GM12878 (cell line): Measurements from ENCODE around the gene COL24A1. TPM values are rescaled to one million over a fixed set of nuclear protein-coding genes. Genes with fewer than 3 reads are reported as not detected.
A peak's percentile ranks its signal among the peaks of the same experiment; 100 is the strongest.

Experiments
- ATAC-seq: fragments of 200-7000 bp; cut with Tn5 transposase; 3 replicates; pipeline ENCODE4 v1.9.1; 2020; ENCODE audit warnings: mild to moderate bottlenecking, moderate library complexity
- BruUV-seq: library from RNA; stranded (reverse); fragments of 400-500 nt; replicated peaks from 2 replicates; lab custom pipeline; 2021; lab: Mats Ljungman, UMichigan
- CTCF ChIA-PET: fragments of 300-600 bp; sonication (Branson Sonifier 250); formaldehyde crosslinking; extraction: SDS; loops from one replicate; lab custom pipeline; 2021; ENCODE audit warnings: inconsistent platforms; lab: Yijun Ruan, JAX
- POLR2A ChIA-PET: fragments of 350-600 bp; formaldehyde crosslinking; extraction: SDS; loops from one replicate; lab custom pipeline; 2021; ENCODE audit warnings: inconsistent platforms; lab: Charles Lee
- RAD21 ChIA-PET: fragments of 300-600 bp; sonication (Branson Sonifier 250); formaldehyde crosslinking; loops from one replicate; lab custom pipeline; 2023; ENCODE audit warnings: antibody characterized with exemption; ENCODE audit not compliant: unreplicated experiment; lab: Charles Lee
- SMC1A ChIA-PET: fragments of 300-600 bp; sonication (Branson Sonifier 250); formaldehyde crosslinking; loops from one replicate; lab custom pipeline; 2023; ENCODE audit not compliant: unreplicated experiment, uncharacterized antibody; lab: Charles Lee
- DNase-seq: peaks from one replicate; pipeline ENCODE4 v3.0.0-alpha.2; 2011; ENCODE audit warnings: low read depth, low spot score
- FAIRE-seq: peaks from 3 replicates; lab custom pipeline; 2011; peaks lifted over from hg19 to GRCh38; lab: Jason Lieb, UNC
- H2AFZ ChIP-seq: 2 replicates; pipeline ENCODE4 v1.6.0; 2011; ENCODE audit warnings: low read depth, low read length, control low read depth; ENCODE audit not compliant: control insufficient read depth
- H3K27ac ChIP-seq: 2 replicates; pipeline ENCODE4 v1.5.1; 2011; ENCODE audit warnings: control low read depth; ENCODE audit not compliant: control insufficient read depth, insufficient read depth
- H3K27me3 ChIP-seq, 2 experiments: replicated peaks in 1 of 2; 2 replicates each; pipeline versions ENCODE4 v1.6.0 to v1.6.1; 2011; ENCODE audit warnings: low read length in 1 of 2; ENCODE audit not compliant: control insufficient read depth in 2 of 2, insufficient read depth in 2 of 2
- H3K36me3 ChIP-seq, 2 experiments: 2 replicates each; pipeline ENCODE4 v1.5.1; 2011; ENCODE audit warnings: low read length in 1 of 2; ENCODE audit not compliant: control insufficient read depth in 2 of 2, insufficient read depth in 2 of 2
- H3K4me1 ChIP-seq: 2 replicates; pipeline ENCODE4 v1.6.1; 2011; ENCODE audit warnings: mild to moderate bottlenecking, low read length, moderate library complexity, mixed read lengths; ENCODE audit not compliant: control insufficient read depth, insufficient read depth
- H3K4me2 ChIP-seq: 2 replicates; pipeline ENCODE4 v1.6.0; 2011; ENCODE audit warnings: control low read depth; ENCODE audit not compliant: control insufficient read depth, insufficient read depth
- H3K4me3 ChIP-seq: fragments of 200-600 bp; sonication (generic); 2 replicates; pipeline ENCODE4 v1.5.1; 2016
- H3K79me2 ChIP-seq: 2 replicates; pipeline ENCODE4 v1.6.0; 2011; ENCODE audit warnings: low read length; ENCODE audit not compliant: control insufficient read depth, insufficient read depth
- H3K9ac ChIP-seq: 2 replicates; pipeline ENCODE4 v1.8.0; 2011; ENCODE audit warnings: low read length, control low read depth, mixed read lengths; ENCODE audit not compliant: control insufficient read depth, insufficient read depth
- H3K9me3 ChIP-seq: replicated peaks from 3 replicates; pipeline ENCODE4 v1.5.1; 2011; ENCODE audit warnings: mild to moderate bottlenecking, low read length; ENCODE audit not compliant: control insufficient read depth, insufficient read depth
- H4K20me1 ChIP-seq: 2 replicates; pipeline ENCODE4 v1.6.0; 2011; ENCODE audit not compliant: control insufficient read depth, insufficient read depth
- CBX3 ChIP-seq: fragments of 200-600 bp; sonication (generic); IDR thresholded peaks from 2 replicates; pipeline ENCODE4 v1.6.1; 2016; ENCODE audit warnings: low read depth, borderline replicate concordance
- FOXK2 ChIP-seq: fragments of 450-650 bp; IDR thresholded peaks from 2 replicates; pipeline ENCODE4 v1.6.1; 2017; ENCODE audit warnings: mild to moderate bottlenecking, moderate library complexity
- HDGF ChIP-seq: fragments of 450-650 bp; IDR thresholded peaks from 2 replicates; pipeline ENCODE4 v1.6.1; 2016; ENCODE audit warnings: antibody characterized with exemption
- KDM1A ChIP-seq: fragments of 200-600 bp; sonication (generic); IDR thresholded peaks from 2 replicates; pipeline ENCODE4 v1.6.1; 2016; ENCODE audit warnings: borderline replicate concordance
- MYB ChIP-seq: fragments of 150-350 bp; IDR thresholded peaks from 2 replicates; pipeline ENCODE4 v1.6.1; 2014; ENCODE audit warnings: mild to moderate bottlenecking, low read depth, low read length, borderline replicate concordance
- PAX8 ChIP-seq: fragments of 450-650 bp; IDR thresholded peaks from 2 replicates; pipeline ENCODE4 v1.6.1; 2017; ENCODE audit warnings: mild to moderate bottlenecking, moderate library complexity
- RAD21 ChIP-seq: IDR thresholded peaks from 2 replicates; pipeline ENCODE4 v1.6.1; 2011; ENCODE audit warnings: mild to moderate bottlenecking, low read depth, low read length, moderate library complexity; ENCODE audit not compliant: insufficient read depth
- ZNF24 ChIP-seq: fragments of 450-650 bp; IDR thresholded peaks from 2 replicates; pipeline ENCODE4 v1.6.1; 2017; ENCODE audit warnings: antibody characterized with exemption, mild to moderate bottlenecking
- WGBS: methylation state at CpG from one replicate; pipeline ENCODE4 v1.1.6; 2016; ENCODE audit warnings: low lambda C conversion rate; ENCODE audit not compliant: insufficient replicate concordance, insufficient coverage; ENCODE audit errors: missing lambda C conversion rate; 5-methylcytosine and 5-hydroxymethylcytosine counted together
- in situ Hi-C: fragments of 300-500 bp; cut with MboI; formaldehyde crosslinking; loops from 9 replicates; pipeline ENCODE4 v1.14.3; 2018; ENCODE audit warnings: mixed read lengths
- intact Hi-C: fragments of 100-400 bp; cut with micrococcal nuclease; formaldehyde crosslinking; loops from one replicate; pipeline ENCODE4 v1.14.2; 2022; ENCODE audit not compliant: unreplicated experiment
- polyA plus RNA-seq, 11 experiments: library from polyadenylated mRNA; depleted of rRNA in 4 of 11; unstranded in 6 of 11; stranded (reverse) in 5 of 11; fragments of >200 nt; fragmentation: Nextera tagmentation in 4 of 11; fragmentation: Illumina TruSeq in 1 of 11; extraction: Ambion mirVana in 4 of 11; extraction: Trizol in 1 of 11; gene quantifications; 1 replicate in 1 of 11; 2 replicates in 10 of 11; pipeline versions ENCODE4 v1.2.1 to v1.2.3, GENCODE V29; 2011 to 2016; ENCODE audit warnings: inconsistent platforms in 2 of 11, missing spikeins in 2 of 11, low read depth in 1 of 11
- total RNA-seq, 4 experiments: library from RNA; depleted of rRNA in 3 of 4; stranded (reverse); fragments of >200 nt in 3 of 4; fragmentation: Illumina TruSeq in 1 of 4; extraction: Trizol in 1 of 4; gene quantifications; 2 replicates each; pipeline versions ENCODE4 v1.2.1 to v1.2.3, GENCODE V29; 2013 to 2021
- TF ChIP-seq, protein P1 (sequence below): fragments of 450-650 bp; conservative IDR thresholded peaks from 2 replicates; pipeline ENCODE4 v1.6.1; 2017; ENCODE audit warnings: mild to moderate bottlenecking, moderate library complexity
- TF ChIP-seq, protein P2 (sequence below): IDR thresholded peaks from 2 replicates; pipeline ENCODE4 v1.6.1; 2012; ENCODE audit warnings: low read depth, low read length, improper control_type of control experiment
- TF ChIP-seq, protein P3 (sequence below), 3 experiments: IDR thresholded peaks in 2 of 3; conservative IDR thresholded peaks in 1 of 3; 2 replicates each; pipeline ENCODE4 v1.5.1; 2011; ENCODE audit warnings: low read depth in 3 of 3, low read length in 3 of 3, mild to moderate bottlenecking in 3 of 3, control low read depth in 2 of 3, moderate library complexity in 2 of 3, inconsistent platforms in 1 of 3, mixed read lengths in 1 of 3; ENCODE audit not compliant: control insufficient read depth in 2 of 3, insufficient read depth in 1 of 3; ENCODE audit errors: extremely low read depth in 1 of 3

The COL24A1 gene
- total and polyA plus RNA-seq, 10 of the 15 experiments (the other 5 are each of a cell fraction or from before 2014, with no cell fraction given): 0.19 to 4.1 (median 2.0) TPM

DNA sequence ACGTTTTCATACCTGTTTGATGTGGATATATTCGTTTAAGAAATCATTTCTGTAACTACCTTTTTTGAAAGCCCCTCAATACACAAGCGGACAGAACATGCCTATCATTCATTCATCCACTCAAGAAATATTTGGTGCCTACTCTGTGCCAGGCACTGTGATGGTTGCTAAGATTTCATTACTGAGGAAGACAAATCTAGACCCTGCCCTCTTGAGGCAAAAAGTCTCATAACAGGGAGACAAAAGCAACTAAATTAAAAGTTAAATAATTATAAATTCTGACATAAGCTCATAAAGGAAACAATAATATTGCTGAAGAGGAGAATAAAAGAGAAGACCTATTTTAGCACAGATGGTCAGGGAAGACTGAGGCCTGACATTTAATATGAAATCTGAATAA, 244.8 kb downstream of the COL24A1 start:
- intact Hi-C loops: no loop called here
- Histone ChIP-seq H3K4me3 (no peak overlapping the region), H3K9me3 (no peaks in the 10 kb centered on the region), H3K9ac (no peak overlapping the region), H3K4me2 (no peak overlapping the region), H3K36me3 (no peaks in the 10 kb centered on the region), H3K27me3 (no peaks in the 10 kb centered on the region), H4K20me1 (no peaks in the 10 kb centered on the region), H3K27ac (no peak overlapping the region), H3K79me2 (no peaks in the 10 kb centered on the region), H3K4me1 (no peaks in the 10 kb centered on the region)
- DNase-seq: no peak
- ChIA-PET SMC1A (no interaction called here), RAD21 (interaction anchor here (0.9 kb wide), 1 partner anchor 107 kb away, joined by 3 read pairs; no protein-coding TSS in a partner anchor), POLR2A (no interaction called here)
- FAIRE-seq: no peak
- WGBS: 34% methylated on average over 3 of the region's 3 CpGs
- in situ Hi-C loops: no loop called here
- TF ChIP-seq PAX8: no peak
- no peak for TF ChIP-seq FOXK2
- no peak for TF ChIP-seq CBX3
- TF ChIP-seq, protein P1, sequence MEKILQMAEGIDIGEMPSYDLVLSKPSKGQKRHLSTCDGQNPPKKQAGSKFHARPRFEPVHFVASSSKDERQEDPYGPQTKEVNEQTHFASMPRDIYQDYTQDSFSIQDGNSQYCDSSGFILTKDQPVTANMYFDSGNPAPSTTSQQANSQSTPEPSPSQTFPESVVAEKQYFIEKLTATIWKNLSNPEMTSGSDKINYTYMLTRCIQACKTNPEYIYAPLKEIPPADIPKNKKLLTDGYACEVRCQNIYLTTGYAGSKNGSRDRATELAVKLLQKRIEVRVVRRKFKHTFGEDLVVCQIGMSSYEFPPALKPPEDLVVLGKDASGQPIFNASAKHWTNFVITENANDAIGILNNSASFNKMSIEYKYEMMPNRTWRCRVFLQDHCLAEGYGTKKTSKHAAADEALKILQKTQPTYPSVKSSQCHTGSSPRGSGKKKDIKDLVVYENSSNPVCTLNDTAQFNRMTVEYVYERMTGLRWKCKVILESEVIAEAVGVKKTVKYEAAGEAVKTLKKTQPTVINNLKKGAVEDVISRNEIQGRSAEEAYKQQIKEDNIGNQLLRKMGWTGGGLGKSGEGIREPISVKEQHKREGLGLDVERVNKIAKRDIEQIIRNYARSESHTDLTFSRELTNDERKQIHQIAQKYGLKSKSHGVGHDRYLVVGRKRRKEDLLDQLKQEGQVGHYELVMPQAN: no peak
- no peak for TF ChIP-seq HDGF
- TF ChIP-seq ZNF24: no peak
- TF ChIP-seq KDM1A: no peak
- TF ChIP-seq MYB: no peak
- TF ChIP-seq, protein P2, sequence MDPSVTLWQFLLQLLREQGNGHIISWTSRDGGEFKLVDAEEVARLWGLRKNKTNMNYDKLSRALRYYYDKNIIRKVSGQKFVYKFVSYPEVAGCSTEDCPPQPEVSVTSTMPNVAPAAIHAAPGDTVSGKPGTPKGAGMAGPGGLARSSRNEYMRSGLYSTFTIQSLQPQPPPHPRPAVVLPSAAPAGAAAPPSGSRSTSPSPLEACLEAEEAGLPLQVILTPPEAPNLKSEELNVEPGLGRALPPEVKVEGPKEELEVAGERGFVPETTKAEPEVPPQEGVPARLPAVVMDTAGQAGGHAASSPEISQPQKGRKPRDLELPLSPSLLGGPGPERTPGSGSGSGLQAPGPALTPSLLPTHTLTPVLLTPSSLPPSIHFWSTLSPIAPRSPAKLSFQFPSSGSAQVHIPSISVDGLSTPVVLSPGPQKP: no peak
- TF ChIP-seq, protein P3, sequence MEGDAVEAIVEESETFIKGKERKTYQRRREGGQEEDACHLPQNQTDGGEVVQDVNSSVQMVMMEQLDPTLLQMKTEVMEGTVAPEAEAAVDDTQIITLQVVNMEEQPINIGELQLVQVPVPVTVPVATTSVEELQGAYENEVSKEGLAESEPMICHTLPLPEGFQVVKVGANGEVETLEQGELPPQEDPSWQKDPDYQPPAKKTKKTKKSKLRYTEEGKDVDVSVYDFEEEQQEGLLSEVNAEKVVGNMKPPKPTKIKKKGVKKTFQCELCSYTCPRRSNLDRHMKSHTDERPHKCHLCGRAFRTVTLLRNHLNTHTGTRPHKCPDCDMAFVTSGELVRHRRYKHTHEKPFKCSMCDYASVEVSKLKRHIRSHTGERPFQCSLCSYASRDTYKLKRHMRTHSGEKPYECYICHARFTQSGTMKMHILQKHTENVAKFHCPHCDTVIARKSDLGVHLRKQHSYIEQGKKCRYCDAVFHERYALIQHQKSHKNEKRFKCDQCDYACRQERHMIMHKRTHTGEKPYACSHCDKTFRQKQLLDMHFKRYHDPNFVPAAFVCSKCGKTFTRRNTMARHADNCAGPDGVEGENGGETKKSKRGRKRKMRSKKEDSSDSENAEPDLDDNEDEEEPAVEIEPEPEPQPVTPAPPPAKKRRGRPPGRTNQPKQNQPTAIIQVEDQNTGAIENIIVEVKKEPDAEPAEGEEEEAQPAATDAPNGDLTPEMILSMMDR (IDR thresholded peaks at IDR 0.05 in 2 of 3, conservative IDR thresholded peaks at IDR 0.05 in 1 of 3; ENCODE audit: control insufficient read depth in 2 of 3, extremely low read depth in 1 of 3, insufficient read depth in 1 of 3, low read depth in 3 of 3, low read length in 3 of 3): peak in 2 of 3 experiments; percentile 7 to 12; a peak in 1 of 6 replicates
- peak; percentile 34 for TF ChIP-seq RAD21
- TF ChIP-seq, all 136 proteins: peak for 2
- no peak for ATAC-seq
- BruUV-seq: no TSS peak
- CTCF ChIA-PET: interaction anchor here (1.0 to 1.7 kb wide), 4 partner anchors 10 to 108 kb away, joined by 3 to 7 read pairs (median 3); no protein-coding TSS in a partner anchor
- no peak overlapping the region for H2AFZ ChIP-seq
